ENCODE data around the gene CREB5.

CREB5 gene

DNA sequence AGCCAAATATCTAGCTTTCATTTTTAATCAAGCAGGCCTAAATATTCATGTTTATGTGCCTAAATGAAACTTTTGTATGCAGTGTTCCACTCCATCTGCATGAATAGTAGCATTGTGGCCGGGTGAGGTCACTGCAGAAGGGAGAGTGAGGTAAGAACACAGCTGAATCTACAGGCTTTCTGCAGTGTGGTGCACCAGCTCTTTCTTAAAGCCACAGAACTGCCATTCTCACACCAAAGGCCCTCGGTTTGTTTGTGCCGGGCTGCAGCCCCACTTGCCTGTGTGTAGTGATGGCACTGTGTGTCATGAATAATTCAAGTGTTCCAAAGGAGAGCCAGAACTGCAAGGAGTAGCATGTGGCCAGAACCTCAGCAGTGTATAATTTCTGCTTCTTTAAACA lies 341.7 kb downstream of the CREB5 start:
- TF ChIP-seq TCF12 (IDR thresholded peaks at IDR 0.05; ENCODE audit: low read depth) (no peak), MAX (IDR thresholded peaks at IDR 0.05) (no peak), TEAD4 (IDR thresholded peaks at IDR 0.05) (no peak)

- TF ChIP-seq EP300 (IDR thresholded peaks at IDR 0.05; ENCODE audit: borderline replicate concordance) (no peak), CEBPB (IDR thresholded peaks at IDR 0.05) (no peak), NFIC (IDR thresholded peaks at IDR 0.05) (no peak), EGR1 (IDR thresholded peaks at IDR 0.05) (no peak), TCF12 (IDR thresholded peaks at IDR 0.05; ENCODE audit: low read depth) (no peak), ZBTB7A (IDR thresholded peaks at IDR 0.05; ENCODE audit: low read depth) (no peak), FOXM1 (IDR thresholded peaks at IDR 0.05; ENCODE audit: borderline replicate concordance, low read depth) (no peak), RAD21 (IDR thresholded peaks at IDR 0.05; ENCODE audit: low read depth) (no peak), MAX (IDR thresholded peaks at IDR 0.05) (no peak), TEAD4 (IDR thresholded peaks at IDR 0.05) (no peak), CREB1 (IDR thresholded peaks at IDR 0.05; ENCODE audit: low read depth) (no peak), USF1 (IDR thresholded peaks at IDR 0.05) (no peak), YY1 (IDR thresholded peaks at IDR 0.05; ENCODE audit: low read depth) (no peak), TAF1 (IDR thresholded peaks at IDR 0.05; ENCODE audit: low read depth) (no peak)
- TF ChIP-seq, protein P1, sequence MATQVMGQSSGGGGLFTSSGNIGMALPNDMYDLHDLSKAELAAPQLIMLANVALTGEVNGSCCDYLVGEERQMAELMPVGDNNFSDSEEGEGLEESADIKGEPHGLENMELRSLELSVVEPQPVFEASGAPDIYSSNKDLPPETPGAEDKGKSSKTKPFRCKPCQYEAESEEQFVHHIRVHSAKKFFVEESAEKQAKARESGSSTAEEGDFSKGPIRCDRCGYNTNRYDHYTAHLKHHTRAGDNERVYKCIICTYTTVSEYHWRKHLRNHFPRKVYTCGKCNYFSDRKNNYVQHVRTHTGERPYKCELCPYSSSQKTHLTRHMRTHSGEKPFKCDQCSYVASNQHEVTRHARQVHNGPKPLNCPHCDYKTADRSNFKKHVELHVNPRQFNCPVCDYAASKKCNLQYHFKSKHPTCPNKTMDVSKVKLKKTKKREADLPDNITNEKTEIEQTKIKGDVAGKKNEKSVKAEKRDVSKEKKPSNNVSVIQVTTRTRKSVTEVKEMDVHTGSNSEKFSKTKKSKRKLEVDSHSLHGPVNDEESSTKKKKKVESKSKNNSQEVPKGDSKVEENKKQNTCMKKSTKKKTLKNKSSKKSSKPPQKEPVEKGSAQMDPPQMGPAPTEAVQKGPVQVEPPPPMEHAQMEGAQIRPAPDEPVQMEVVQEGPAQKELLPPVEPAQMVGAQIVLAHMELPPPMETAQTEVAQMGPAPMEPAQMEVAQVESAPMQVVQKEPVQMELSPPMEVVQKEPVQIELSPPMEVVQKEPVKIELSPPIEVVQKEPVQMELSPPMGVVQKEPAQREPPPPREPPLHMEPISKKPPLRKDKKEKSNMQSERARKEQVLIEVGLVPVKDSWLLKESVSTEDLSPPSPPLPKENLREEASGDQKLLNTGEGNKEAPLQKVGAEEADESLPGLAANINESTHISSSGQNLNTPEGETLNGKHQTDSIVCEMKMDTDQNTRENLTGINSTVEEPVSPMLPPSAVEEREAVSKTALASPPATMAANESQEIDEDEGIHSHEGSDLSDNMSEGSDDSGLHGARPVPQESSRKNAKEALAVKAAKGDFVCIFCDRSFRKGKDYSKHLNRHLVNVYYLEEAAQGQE (IDR thresholded peaks at IDR 0.05; ENCODE audit: low read depth): no peak
Observed at GRCh38 chr7:28754447-28754846, 342.1 kb downstream of the CREB5 start.

- TF ChIP-seq, protein P1 (IDR thresholded peaks at IDR 0.05; ENCODE audit: low read depth): no peak
- TF ChIP-seq CEBPB (IDR thresholded peaks at IDR 0.05) (no peak), FOXM1 (IDR thresholded peaks at IDR 0.05; ENCODE audit: borderline replicate concordance, low read depth) (no peak), USF1 (IDR thresholded peaks at IDR 0.05) (no peak), TEAD4 (IDR thresholded peaks at IDR 0.05) (no peak)
Observed at GRCh38 chr7:28755255-28755654, 342.9 kb downstream of the CREB5 start.

- no peak for TF ChIP-seq RAD21 (IDR thresholded peaks at IDR 0.05; ENCODE audit: low read depth)
- no peak for TF ChIP-seq NFIC (IDR thresholded peaks at IDR 0.05)
- TF ChIP-seq FOXM1 (IDR thresholded peaks at IDR 0.05; ENCODE audit: borderline replicate concordance, low read depth): no peak
- TF ChIP-seq, protein P1 (IDR thresholded peaks at IDR 0.05; ENCODE audit: low read depth): no peak
- TF ChIP-seq EP300 (IDR thresholded peaks at IDR 0.05; ENCODE audit: borderline replicate concordance): no peak
- no peak for TF ChIP-seq EGR1 (IDR thresholded peaks at IDR 0.05)
- no peak for TF ChIP-seq CREB1 (IDR thresholded peaks at IDR 0.05; ENCODE audit: low read depth)
- no peak for TF ChIP-seq USF1 (IDR thresholded peaks at IDR 0.05)
- TF ChIP-seq TAF1 (IDR thresholded peaks at IDR 0.05; ENCODE audit: low read depth): no peak
- TF ChIP-seq CEBPB (IDR thresholded peaks at IDR 0.05): no peak
- no peak for TF ChIP-seq MAX (IDR thresholded peaks at IDR 0.05)
- no peak for TF ChIP-seq ZBTB7A (IDR thresholded peaks at IDR 0.05; ENCODE audit: low read depth)
- TF ChIP-seq YY1 (IDR thresholded peaks at IDR 0.05; ENCODE audit: low read depth): no peak
- TF ChIP-seq TEAD4 (IDR thresholded peaks at IDR 0.05): no peak
- no peak for TF ChIP-seq TCF12 (IDR thresholded peaks at IDR 0.05; ENCODE audit: low read depth)
Observed at GRCh38 chr7:28758186-28758585, 345.9 kb downstream of the CREB5 start.
